Natural killer cell treated with Interleukin-12 subunit alpha and Interleukin-12 subunit beta and Interleukin-15 and Interleukin-18, amount 100 ng/mL, for 72 hours (primary cell): ENCODE data around the gene PEX11B. TPM values are rescaled to one million over a fixed set of nuclear protein-coding genes. Genes with fewer than 3 reads are reported as not detected.

Source experiments
- ATAC-seq, 2 donors: fragments of 150-1000 bp; cut with Tn5 transposase in 1 of 2; sonication (Bioruptor Pico), chemical (Tn5 transposase) in 1 of 2; 2 replicates each; pipeline ENCODE4 v1.10.0; 2021
- DNase-seq: peaks from one replicate; pipeline ENCODE4 v3.0.0; 2022; ENCODE audit warnings: low spot score
- H3K27ac Mint-ChIP-seq, 2 donors: 1 replicate in 1 of 2; 2 replicates in 1 of 2; pipeline ENCODE4 v1.8.0; 2022; ENCODE audit warnings: mixed read lengths in 2 of 2, mild to moderate bottlenecking in 1 of 2, moderate library complexity in 1 of 2
- H3K27me3 Mint-ChIP-seq, 2 donors: 1 replicate in 1 of 2; 2 replicates in 1 of 2; pipeline ENCODE4 v1.8.0; 2022; ENCODE audit warnings: mixed read lengths in 2 of 2
- H3K36me3 Mint-ChIP-seq: one replicate; pipeline ENCODE4 v1.8.0; 2022; ENCODE audit warnings: mixed read lengths
- H3K4me1 Mint-ChIP-seq, 2 donors: 1 replicate in 1 of 2; 2 replicates in 1 of 2; pipeline ENCODE4 v1.8.0; 2022; ENCODE audit warnings: low read depth in 2 of 2, mixed read lengths in 2 of 2, mild to moderate bottlenecking in 1 of 2
- H3K4me3 Mint-ChIP-seq: one replicate; pipeline ENCODE4 v1.8.0; 2022; ENCODE audit warnings: mixed read lengths
- H3K9me3 Mint-ChIP-seq: 2 replicates; pipeline ENCODE4 v1.8.0; 2022; ENCODE audit warnings: mixed read lengths
- total RNA-seq, 2 donors: library from RNA; stranded (reverse); gene quantifications; one replicate each; pipeline ENCODE4 v1.2.3, GENCODE V29; 2022

Gene PEX11B
- total RNA-seq, 2 donors from 2014 or later = 33.6 to 34.2 TPM

GRCh38 chr1:145958734-145959133 lies 40.2 kb upstream of the PEX11B start:
- peak overlapping the region; percentile 83 for H3K4me3 Mint-ChIP-seq
- DNase-seq = no peak
- no peaks in the 10 kb centered on the region for H3K9me3 Mint-ChIP-seq
- no peak for ATAC-seq
- H3K36me3 Mint-ChIP-seq = no peaks in the 10 kb centered on the region
- no peaks in the 10 kb centered on the region for H3K27me3 Mint-ChIP-seq
- peak overlapping the region in 1 of 2 donors; percentile 63 for H3K27ac Mint-ChIP-seq
- H3K4me1 Mint-ChIP-seq = peaks cover 68 to 82% of the 10 kb centered on the region in 2 donors

- no peaks in the 10 kb centered on the region for H3K36me3 Mint-ChIP-seq
- H3K4me1 Mint-ChIP-seq = peaks cover 58 to 76% of the 10 kb centered on the region in 2 donors
- DNase-seq (peak; percentile 95), ATAC-seq (peak; percentile 94 to 97)
- H3K27me3 Mint-ChIP-seq = no peaks in the 10 kb centered on the region
- H3K4me3 Mint-ChIP-seq = peak within 1 kb of the TSS; percentile 90
- peak within 1 kb of the TSS; percentile 63 to 86 for H3K27ac Mint-ChIP-seq
- no peaks in the 10 kb centered on the region for H3K9me3 Mint-ChIP-seq
These were observed 39.2 kb upstream of the PEX11B start, which contains the start of gene LIX1L for GRCh38 chr1:145957443-145958319. TSS of gene LIX1L (minus strand) at chr1:145958017. CDS start at chr1:145957927, 90 bp downstream.

- Mint-ChIP-seq H3K4me3 (peak overlapping the region; percentile 90), H3K9me3 (no peaks in the 10 kb centered on the region), H3K36me3 (peaks cover under 1% of the 10 kb centered on the region), H3K27me3 (no peaks in the 10 kb centered on the region), H3K27ac (peak overlapping the region; percentile 63 to 86), H3K4me1 (peaks cover 53 to 73% of the 10 kb centered on the region in 2 donors)
- ATAC-seq = no peak
- no peak for DNase-seq
These were observed 38.4 kb upstream of the PEX11B start for GRCh38 chr1:145956781-145957442.

DNA sequence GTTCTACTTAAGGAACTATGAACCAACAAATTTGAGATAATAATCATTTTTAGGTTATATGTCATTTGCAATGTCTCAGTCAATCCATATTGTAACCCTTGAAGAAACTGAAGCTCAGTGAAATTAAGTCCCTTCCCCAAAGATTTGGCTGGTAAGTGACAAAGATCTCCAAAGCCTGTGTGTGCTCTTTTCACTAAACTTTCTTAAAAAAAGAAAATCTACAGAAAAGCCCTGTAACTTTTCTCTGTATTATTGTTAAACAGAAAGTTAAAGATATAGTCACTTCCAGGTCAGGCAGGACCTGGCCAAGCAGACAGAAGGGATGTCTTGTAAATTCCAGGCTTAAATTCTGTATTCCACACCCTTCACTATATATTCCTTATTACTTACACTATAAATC lies 37.8 kb upstream of the PEX11B start:
- H3K36me3 Mint-ChIP-seq = peaks cover 5% of the 10 kb centered on the region
- no peaks in the 10 kb centered on the region for H3K27me3 Mint-ChIP-seq
- H3K4me3 Mint-ChIP-seq = peak overlapping the region; percentile 90
- DNase-seq (no peak), ATAC-seq (no peak)
- H3K4me1 Mint-ChIP-seq = peaks cover 55 to 73% of the 10 kb centered on the region in 2 donors
- H3K27ac Mint-ChIP-seq = peak overlapping the region; percentile 63 to 86
- H3K9me3 Mint-ChIP-seq = no peaks in the 10 kb centered on the region

GRCh38 chr1:145955436-145955835 lies 36.9 kb upstream of the PEX11B start:
- peak overlapping the region; percentile 90 for H3K4me3 Mint-ChIP-seq
- no peak overlapping the region for H3K27ac Mint-ChIP-seq
- H3K9me3 Mint-ChIP-seq = no peaks in the 10 kb centered on the region
- H3K4me1 Mint-ChIP-seq = peaks cover 55 to 74% of the 10 kb centered on the region in 2 donors
- no peak for ATAC-seq
- H3K27me3 Mint-ChIP-seq = no peaks in the 10 kb centered on the region
- peaks cover 5% of the 10 kb centered on the region for H3K36me3 Mint-ChIP-seq
- DNase-seq = no peak

- Mint-ChIP-seq H3K4me1 (peaks cover 57 to 68% of the 10 kb centered on the region in 2 donors), H3K36me3 (peaks cover 5% of the 10 kb centered on the region), H3K27me3 (no peaks in the 10 kb centered on the region), H3K4me3 (no peak overlapping the region), H3K9me3 (no peaks in the 10 kb centered on the region), H3K27ac (no peak overlapping the region)
- no peak for DNase-seq
- ATAC-seq = no peak
These were observed 35.3 kb upstream of the PEX11B start for GRCh38 chr1:145953861-145954260.

DNA sequence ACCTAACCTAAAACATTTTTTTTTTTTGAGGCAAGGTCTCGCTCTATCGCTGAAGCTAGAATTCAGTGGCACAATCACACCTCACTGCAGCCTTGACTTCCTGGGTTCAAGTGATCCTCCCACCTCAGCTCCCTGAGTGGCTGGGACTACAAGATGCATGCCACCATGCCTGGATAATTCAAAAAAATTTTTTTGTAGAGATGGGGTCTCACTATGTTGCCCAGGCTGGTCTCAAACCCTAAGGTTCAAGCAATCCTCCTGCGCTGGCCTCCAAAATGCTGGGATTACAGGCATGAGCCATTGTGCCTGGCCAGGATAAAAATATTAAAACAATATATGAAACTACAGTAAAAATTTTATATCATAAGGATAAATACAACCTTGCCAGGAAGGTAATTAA lies 34.4 kb upstream of the PEX11B start:
- H3K36me3 Mint-ChIP-seq = peaks cover 5% of the 10 kb centered on the region
- DNase-seq (no peak), ATAC-seq (no peak)
- H3K27me3 Mint-ChIP-seq = no peaks in the 10 kb centered on the region
- no peak overlapping the region for H3K27ac Mint-ChIP-seq
- H3K9me3 Mint-ChIP-seq = no peaks in the 10 kb centered on the region
- H3K4me3 Mint-ChIP-seq = no peak overlapping the region
- peaks cover 53 to 59% of the 10 kb centered on the region in 2 donors for H3K4me1 Mint-ChIP-seq

DNA sequence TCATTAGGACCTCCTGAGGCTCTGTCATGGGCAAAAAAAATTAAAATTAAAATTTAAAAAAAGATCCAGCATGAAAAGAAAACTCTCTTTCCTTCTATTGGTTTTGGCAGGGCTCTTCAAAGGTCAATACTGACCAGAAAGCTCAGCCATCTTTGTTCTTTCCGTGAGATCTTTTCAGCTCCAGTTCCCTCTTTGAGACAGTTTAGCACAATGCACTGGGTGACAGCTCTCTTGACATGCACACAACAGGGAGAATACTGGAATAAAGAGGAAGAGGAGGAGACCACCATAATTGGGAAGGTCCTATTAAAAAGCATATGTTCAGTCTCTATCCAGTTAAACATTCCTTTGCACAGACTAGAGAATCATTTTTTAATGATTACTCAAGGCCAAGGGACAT lies 33.0 kb upstream of the PEX11B start:
- Mint-ChIP-seq H3K9me3 (no peaks in the 10 kb centered on the region), H3K4me1 (peaks cover 45 to 50% of the 10 kb centered on the region in 2 donors), H3K27ac (no peak overlapping the region), H3K36me3 (peaks cover 5% of the 10 kb centered on the region), H3K27me3 (no peaks in the 10 kb centered on the region), H3K4me3 (no peak overlapping the region)
- no peak for DNase-seq
- no peak for ATAC-seq

DNA sequence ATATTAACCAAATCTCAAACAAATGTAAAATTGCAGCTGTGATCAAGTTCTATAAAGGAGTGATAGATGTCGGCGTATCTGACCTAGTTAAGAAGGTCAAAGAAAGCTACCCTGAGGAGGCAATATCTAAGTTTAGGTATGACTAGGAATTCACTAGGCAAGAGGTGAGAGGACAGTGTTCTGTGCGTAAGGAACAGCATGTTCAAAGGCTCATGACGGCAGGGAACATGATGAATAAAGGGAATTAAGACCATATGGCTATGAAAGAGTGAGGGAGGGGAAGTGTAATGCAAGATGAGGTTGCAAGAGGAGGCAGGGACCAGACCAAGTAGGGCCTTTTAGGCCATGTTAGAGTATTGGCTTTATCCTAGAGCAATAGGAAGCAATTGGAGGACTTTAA lies 30.7 kb upstream of the PEX11B start:
- no peak for ATAC-seq
- peaks cover 5% of the 10 kb centered on the region for H3K36me3 Mint-ChIP-seq

DNA sequence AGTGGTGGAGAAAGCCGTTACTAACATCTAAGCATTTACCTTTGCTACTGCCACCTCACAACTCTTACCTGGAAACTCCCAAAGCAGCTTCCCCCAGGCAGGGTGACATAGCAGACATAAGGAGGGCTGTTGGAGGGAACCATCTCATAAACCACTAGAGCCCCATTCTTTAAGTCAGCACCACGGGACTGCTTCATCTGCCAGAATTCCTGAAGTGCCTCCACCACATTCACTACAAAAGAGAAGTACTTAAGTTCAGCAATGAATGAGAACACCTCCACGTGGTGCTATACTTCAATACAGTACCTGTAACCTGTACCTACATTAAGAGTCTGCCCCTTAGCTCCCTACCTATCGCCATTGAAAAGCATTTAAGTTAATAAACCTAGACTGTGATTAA lies 29.0 kb upstream of the PEX11B start:
- H3K36me3 Mint-ChIP-seq = peaks cover 11% of the 10 kb centered on the region
- ATAC-seq (no peak), DNase-seq (no peak)
- no peaks in the 10 kb centered on the region for H3K27me3 Mint-ChIP-seq
- H3K4me3 Mint-ChIP-seq = no peak overlapping the region
- H3K4me1 Mint-ChIP-seq = peaks cover 23 to 31% of the 10 kb centered on the region in 2 donors
- H3K9me3 Mint-ChIP-seq = no peaks in the 10 kb centered on the region
- no peak overlapping the region for H3K27ac Mint-ChIP-seq

More for the DNA sequence above, 30.7 kb upstream of the PEX11B start:
- H3K27me3 Mint-ChIP-seq = no peaks in the 10 kb centered on the region
- peak overlapping the region in 1 of 2 donors; percentile 11 for H3K27ac Mint-ChIP-seq
- H3K4me1 Mint-ChIP-seq = peaks cover 28 to 29% of the 10 kb centered on the region in 2 donors
- no peaks in the 10 kb centered on the region for H3K9me3 Mint-ChIP-seq
- no peak overlapping the region for H3K4me3 Mint-ChIP-seq
- DNase-seq = no peak

DNA sequence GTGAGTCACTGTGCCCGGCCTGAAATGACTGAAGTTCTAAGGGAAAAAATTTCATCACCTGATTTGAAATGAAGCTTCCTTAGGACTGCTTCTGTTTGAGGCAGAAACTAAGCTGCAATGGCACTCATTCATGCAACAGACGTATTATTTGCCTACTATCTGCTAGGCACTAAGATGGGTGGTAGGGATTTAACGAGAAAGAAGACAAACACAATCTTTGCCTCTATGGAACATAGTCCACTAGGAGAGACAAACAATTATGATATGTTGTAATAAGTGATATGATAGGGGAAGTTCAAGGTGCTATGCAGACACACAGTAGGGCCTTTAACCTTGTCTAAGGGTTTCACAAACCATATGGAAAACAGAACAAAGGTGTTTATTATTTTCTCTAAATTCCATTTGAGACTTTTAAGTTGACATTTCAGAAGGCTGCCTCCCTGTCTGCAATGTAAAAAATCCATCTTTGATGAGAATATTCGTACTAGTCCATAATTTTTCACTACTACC lies 28.0 kb upstream of the PEX11B start:
- Mint-ChIP-seq H3K4me3 (no peak overlapping the region), H3K36me3 (peaks cover 12% of the 10 kb centered on the region), H3K9me3 (no peaks in the 10 kb centered on the region), H3K4me1 (peaks cover 15 to 27% of the 10 kb centered on the region in 2 donors), H3K27ac (no peak overlapping the region), H3K27me3 (no peaks in the 10 kb centered on the region)
- DNase-seq (no peak), ATAC-seq (no peak)

DNA sequence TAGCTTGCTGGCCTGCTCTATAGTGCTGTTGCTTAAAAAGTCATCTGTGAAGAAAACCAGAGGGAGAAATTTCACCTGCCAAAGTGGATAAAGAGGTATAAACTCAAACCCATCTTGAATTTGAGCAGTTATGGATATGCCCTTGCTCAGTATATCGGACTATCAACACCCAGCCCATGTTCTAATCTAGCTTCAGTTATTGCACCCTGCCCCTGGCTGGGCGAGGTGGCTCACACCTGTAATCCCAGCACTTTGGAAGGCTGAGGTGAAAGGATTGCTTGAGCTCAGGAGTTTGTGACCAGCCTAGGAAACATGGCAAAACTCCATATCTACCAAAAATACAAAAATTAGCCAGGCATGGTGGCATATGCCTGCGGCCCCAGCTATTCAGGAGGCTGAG lies 26.0 kb upstream of the PEX11B start:
- Mint-ChIP-seq H3K9me3 (no peaks in the 10 kb centered on the region), H3K27me3 (no peaks in the 10 kb centered on the region), H3K27ac (no peak overlapping the region), H3K4me1 (peaks cover 5 to 12% of the 10 kb centered on the region in 2 donors), H3K36me3 (peaks cover 11% of the 10 kb centered on the region), H3K4me3 (no peak overlapping the region)
- no peak for ATAC-seq
- DNase-seq = no peak

GRCh38 chr1:145942871-145943270 lies 24.4 kb upstream of the PEX11B start:
- Mint-ChIP-seq H3K27me3 (no peaks in the 10 kb centered on the region), H3K27ac (peak overlapping the region in 1 of 2 donors; percentile 52), H3K4me1 (peaks cover 0 to 3% of the 10 kb centered on the region in 2 donors), H3K4me3 (no peak overlapping the region), H3K36me3 (peaks cover 11% of the 10 kb centered on the region), H3K9me3 (no peaks in the 10 kb centered on the region)
- DNase-seq (no peak), ATAC-seq (no peak)

- no peak for ATAC-seq
- Mint-ChIP-seq H3K36me3 (peaks cover 11% of the 10 kb centered on the region), H3K4me1 (peaks cover 0 to 3% of the 10 kb centered on the region in 2 donors), H3K4me3 (no peak overlapping the region), H3K27ac (no peak overlapping the region), H3K27me3 (no peaks in the 10 kb centered on the region), H3K9me3 (no peaks in the 10 kb centered on the region)
- no peak for DNase-seq
These were observed 23.9 kb upstream of the PEX11B start for GRCh38 chr1:145942405-145942804.
